OCI-LY7 (cell line): ENCODE measurements around the gene MGMT.

ENCODE experiments used
- EZH2phosphoT487 ChIP-seq: fragments of 200-600 bp; sonication (generic); IDR thresholded peaks from 2 replicates; pipeline ENCODE4 v1.6.1; 2018; ENCODE audit warnings: low read depth, borderline replicate concordance, mild to moderate bottlenecking, mixed run types, antibody characterized with exemption, low read length, moderate library complexity, mixed read lengths
- TF ChIP-seq, protein P1 (sequence below): fragments of 200-600 bp; sonication (generic); conservative IDR thresholded peaks from 2 replicates; pipeline ENCODE4 v1.5.1; 2014; ENCODE audit warnings: mild to moderate bottlenecking, antibody characterized with exemption, low read length, moderate library complexity, mixed read lengths

DNA sequence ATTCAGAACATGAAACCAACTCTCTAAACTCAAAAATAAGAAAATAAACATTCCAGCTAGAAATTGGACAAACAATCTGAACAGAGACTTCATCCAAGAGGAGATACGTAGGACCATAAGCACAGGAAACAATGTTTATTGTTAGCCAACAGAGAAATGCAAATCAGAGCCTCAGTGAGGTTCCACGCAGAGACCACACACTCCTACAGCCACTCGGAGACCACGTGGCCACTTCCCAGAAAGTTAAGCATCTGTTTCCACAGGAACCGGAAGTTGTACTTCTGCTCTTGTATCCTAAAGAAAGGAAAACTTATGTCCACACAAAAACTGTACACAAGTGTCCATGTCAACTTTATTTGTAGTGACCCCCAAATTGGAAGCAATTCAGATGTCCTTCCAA lies 214.8 kb downstream of the MGMT start:
- TF ChIP-seq, protein P1, sequence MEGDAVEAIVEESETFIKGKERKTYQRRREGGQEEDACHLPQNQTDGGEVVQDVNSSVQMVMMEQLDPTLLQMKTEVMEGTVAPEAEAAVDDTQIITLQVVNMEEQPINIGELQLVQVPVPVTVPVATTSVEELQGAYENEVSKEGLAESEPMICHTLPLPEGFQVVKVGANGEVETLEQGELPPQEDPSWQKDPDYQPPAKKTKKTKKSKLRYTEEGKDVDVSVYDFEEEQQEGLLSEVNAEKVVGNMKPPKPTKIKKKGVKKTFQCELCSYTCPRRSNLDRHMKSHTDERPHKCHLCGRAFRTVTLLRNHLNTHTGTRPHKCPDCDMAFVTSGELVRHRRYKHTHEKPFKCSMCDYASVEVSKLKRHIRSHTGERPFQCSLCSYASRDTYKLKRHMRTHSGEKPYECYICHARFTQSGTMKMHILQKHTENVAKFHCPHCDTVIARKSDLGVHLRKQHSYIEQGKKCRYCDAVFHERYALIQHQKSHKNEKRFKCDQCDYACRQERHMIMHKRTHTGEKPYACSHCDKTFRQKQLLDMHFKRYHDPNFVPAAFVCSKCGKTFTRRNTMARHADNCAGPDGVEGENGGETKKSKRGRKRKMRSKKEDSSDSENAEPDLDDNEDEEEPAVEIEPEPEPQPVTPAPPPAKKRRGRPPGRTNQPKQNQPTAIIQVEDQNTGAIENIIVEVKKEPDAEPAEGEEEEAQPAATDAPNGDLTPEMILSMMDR, result no peak
- no peak for TF ChIP-seq EZH2phosphoT487
